Neural progenitor cell (in vitro differentiated cells): ENCODE measurements around the gene ZNF264. TPM values are rescaled to one million over a fixed set of nuclear protein-coding genes. Genes with fewer than 3 reads are reported as not detected.

Experiments
- DNase-seq: peaks from one replicate; pipeline ENCODE4 v3.0.0-alpha.2; 2016; ENCODE audit warnings: low spot score
- H2AFZ ChIP-seq: fragments of 200-600 bp; sonication (generic); replicated peaks from 2 replicates; pipeline ENCODE4 v1.6.1; 2016; ENCODE audit warnings: antibody characterized with exemption
- H3F3A ChIP-seq: fragments of 200-600 bp; sonication (generic); 2 replicates; pipeline ENCODE4 v1.6.1; 2016; ENCODE audit warnings: antibody characterized with exemption, low read depth
- H3K27ac ChIP-seq: fragments of 200-600 bp; sonication (generic); 2 replicates; pipeline ENCODE4 v1.5.1; 2016; ENCODE audit warnings: mild to moderate bottlenecking
- H3K27me3 ChIP-seq: fragments of 200-600 bp; sonication (generic); 2 replicates; pipeline ENCODE4 v1.6.1; 2016; ENCODE audit warnings: mild to moderate bottlenecking, moderate library complexity
- H3K36me3 ChIP-seq: fragments of 200-600 bp; sonication (generic); 2 replicates; pipeline ENCODE4 v1.5.1; 2016
- H3K4me1 ChIP-seq: fragments of 200-600 bp; sonication (generic); 2 replicates; pipeline ENCODE4 v1.6.1; 2016; ENCODE audit warnings: mixed run types
- H3K4me2 ChIP-seq: fragments of 200-600 bp; sonication (generic); 2 replicates; pipeline ENCODE4 v1.6.1; 2016
- H3K4me3 ChIP-seq: fragments of 200-600 bp; sonication (generic); 2 replicates; pipeline ENCODE4 v1.5.1; 2016
- H3K79me2 ChIP-seq: fragments of 200-600 bp; sonication (generic); 2 replicates; pipeline ENCODE4 v1.6.1; 2016; ENCODE audit warnings: low read depth
- H3K9ac ChIP-seq: fragments of 200-600 bp; sonication (generic); 2 replicates; pipeline ENCODE4 v1.6.1; 2016
- H3K9me3 ChIP-seq: fragments of 200-600 bp; sonication (generic); 2 replicates; pipeline ENCODE4 v1.5.1; 2016; ENCODE audit warnings: low read depth
- H4K20me1 ChIP-seq: fragments of 200-600 bp; sonication (generic); 2 replicates; pipeline ENCODE4 v1.6.1; 2016; ENCODE audit warnings: low read depth
- H3K27ac Mint-ChIP-seq: 3 replicates; pipeline ENCODE4 v1.8.0; 2021; ENCODE audit warnings: mixed read lengths
- H3K27me3 Mint-ChIP-seq: 2 replicates; pipeline ENCODE4 v1.8.0; 2022; ENCODE audit warnings: low read depth, mild to moderate bottlenecking, inconsistent platforms, moderate library complexity, mixed read lengths; ENCODE audit not compliant: insufficient read depth
- H3K36me3 Mint-ChIP-seq: 3 replicates; pipeline ENCODE4 v1.8.0; 2021; ENCODE audit warnings: mixed read lengths
- H3K4me1 Mint-ChIP-seq: 3 replicates; pipeline ENCODE4 v1.8.0; 2021; ENCODE audit warnings: mixed read lengths
- H3K4me3 Mint-ChIP-seq: 3 replicates; pipeline ENCODE4 v1.8.0; 2021; ENCODE audit warnings: mild to moderate bottlenecking, moderate library complexity, mixed read lengths
- H3K9me3 Mint-ChIP-seq: 3 replicates; pipeline ENCODE4 v1.8.0; 2020; ENCODE audit warnings: mixed read lengths
- CTCF ChIP-seq: fragments of 200-600 bp; sonication (generic); IDR thresholded peaks from 2 replicates; pipeline ENCODE4 v1.5.1; 2017; ENCODE audit warnings: antibody characterized with exemption, mild to moderate bottlenecking
- EZH2 ChIP-seq: fragments of 200-600 bp; sonication (generic); IDR thresholded peaks from 2 replicates; pipeline ENCODE4 v1.6.1; 2017; ENCODE audit warnings: antibody characterized with exemption, mild to moderate bottlenecking, moderate library complexity
- EZH2phosphoT487 ChIP-seq: fragments of 200-600 bp; sonication (generic); IDR thresholded peaks from 2 replicates; pipeline ENCODE4 v1.6.1; 2017; ENCODE audit warnings: antibody characterized with exemption
- total RNA-seq: library from RNA; depleted of rRNA; stranded (reverse); fragments of >200 nt; gene quantifications from 2 replicates; pipeline ENCODE4 v1.2.3, GENCODE V29; 2015; ENCODE audit warnings: low replicate concordance

The ZNF264 gene
- total RNA-seq, 1 donor from 2014 or later = 26.9 TPM

DNA sequence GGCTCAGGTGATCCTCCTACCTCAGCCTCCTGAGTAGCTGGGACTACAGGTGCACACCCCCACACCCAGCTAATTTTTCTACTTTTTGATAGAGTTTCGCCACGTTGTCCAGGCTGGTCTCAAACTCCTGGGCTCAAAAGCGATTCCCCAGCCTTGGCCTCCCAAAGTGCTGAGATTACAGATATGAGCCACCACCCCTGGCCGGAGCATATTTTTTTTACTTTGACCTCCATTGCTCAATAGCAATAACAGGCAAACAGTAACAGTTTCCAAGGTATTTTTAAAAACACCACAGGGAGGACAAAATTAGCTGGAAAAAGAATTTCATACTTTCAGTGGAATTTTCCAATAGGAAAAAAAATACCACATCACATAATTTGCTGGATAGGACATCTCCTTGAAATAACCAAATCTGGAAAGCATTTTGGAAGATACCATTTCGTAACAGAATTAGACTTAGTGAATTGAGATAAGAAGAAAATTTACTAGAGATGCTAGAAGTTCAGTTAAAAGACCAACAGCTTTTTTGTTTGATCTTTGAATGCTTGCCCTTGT lies 29.2 kb upstream of the ZNF264 start:
- Histone ChIP-seq H3K27me3 (no peaks in the 10 kb centered on the region), H3F3A (no peaks in the 10 kb centered on the region), H3K4me2 (no peak overlapping the region), H3K27ac (no peak overlapping the region), H3K4me1 (no peaks in the 10 kb centered on the region), H2AFZ (no peak overlapping the region), H3K79me2 (no peaks in the 10 kb centered on the region), H3K9me3 (peaks cover 13% of the 10 kb centered on the region), H3K4me3 (no peak overlapping the region), H3K9ac (no peak overlapping the region), H4K20me1 (no peaks in the 10 kb centered on the region), H3K36me3 (no peaks in the 10 kb centered on the region)
- no peak for DNase-seq
- TF ChIP-seq EZH2 = no peak
- no peak for TF ChIP-seq EZH2phosphoT487
- no peak for TF ChIP-seq CTCF
- no peak overlapping the region for H3K27ac Mint-ChIP-seq
- peaks cover 48% of the 10 kb centered on the region for H3K9me3 Mint-ChIP-seq
- H3K4me3 Mint-ChIP-seq = no peak overlapping the region
- H3K27me3 Mint-ChIP-seq = peaks cover 3% of the 10 kb centered on the region
- no peaks in the 10 kb centered on the region for H3K4me1 Mint-ChIP-seq
- H3K36me3 Mint-ChIP-seq = no peaks in the 10 kb centered on the region

GRCh38 chr19:57165846-57166245 lies 25.5 kb upstream of the ZNF264 start:
- H2AFZ ChIP-seq = no peak overlapping the region
- no peaks in the 10 kb centered on the region for H3K79me2 ChIP-seq
- no peaks in the 10 kb centered on the region for H3K27me3 ChIP-seq
- TF ChIP-seq CTCF (no peak), EZH2phosphoT487 (no peak), EZH2 (no peak)
- H3K36me3 Mint-ChIP-seq = no peaks in the 10 kb centered on the region
- H3K27ac Mint-ChIP-seq = no peak overlapping the region
- H4K20me1 ChIP-seq = no peaks in the 10 kb centered on the region
- DNase-seq = no peak
- no peak overlapping the region for H3K4me3 Mint-ChIP-seq
- no peaks in the 10 kb centered on the region for H3K4me1 ChIP-seq
- H3K4me1 Mint-ChIP-seq = no peaks in the 10 kb centered on the region
- peaks cover 8% of the 10 kb centered on the region for H3K9me3 ChIP-seq
- no peaks in the 10 kb centered on the region for H3K27me3 Mint-ChIP-seq
- H3K9me3 Mint-ChIP-seq = peaks cover 30% of the 10 kb centered on the region
- H3K27ac ChIP-seq = no peak overlapping the region
- peaks cover 4% of the 10 kb centered on the region for H3F3A ChIP-seq
- H3K4me2 ChIP-seq = no peak overlapping the region
- no peak overlapping the region for H3K9ac ChIP-seq
- H3K36me3 ChIP-seq = no peaks in the 10 kb centered on the region
- no peak overlapping the region for H3K4me3 ChIP-seq

- Mint-ChIP-seq H3K27ac (no peak within 1 kb of the TSS), H3K27me3 (peaks cover 5% of the 10 kb centered on the region), H3K4me3 (no peak within 1 kb of the TSS), H3K4me1 (peaks cover 3% of the 10 kb centered on the region), H3K36me3 (no peaks in the 10 kb centered on the region), H3K9me3 (peaks cover 29% of the 10 kb centered on the region)
- no peaks in the 10 kb centered on the region for H3K79me2 ChIP-seq
- no peak within 1 kb of the TSS for H3K27ac ChIP-seq
- H4K20me1 ChIP-seq = no peaks in the 10 kb centered on the region
- no peak within 1 kb of the TSS for H3K9ac ChIP-seq
- H3K4me3 ChIP-seq = no peak within 1 kb of the TSS
- H3F3A ChIP-seq = peaks cover 16% of the 10 kb centered on the region
- H3K27me3 ChIP-seq = no peaks in the 10 kb centered on the region
- TF ChIP-seq CTCF = no peak
- TF ChIP-seq EZH2 = no peak
- TF ChIP-seq EZH2phosphoT487 = no peak
- no peak within 1 kb of the TSS for H3K4me2 ChIP-seq
- H3K9me3 ChIP-seq = peaks cover 7% of the 10 kb centered on the region
- no peak for DNase-seq
- H3K36me3 ChIP-seq = no peaks in the 10 kb centered on the region
- no peak within 1 kb of the TSS for H2AFZ ChIP-seq
- H3K4me1 ChIP-seq = no peaks in the 10 kb centered on the region
Measured at GRCh38 chr19:57167385-57167784, 23.9 kb upstream of the ZNF264 start, which contains the start of gene DUXA. Gene DUXA (minus strand): TSS chr19:57167485. CDS start chr19:57167443, 42 bp downstream.
